T-helper 22 cell (primary cell): ENCODE measurements around the gene CDH12.
"Not testable (repeated sequence)": the region's sequence is repeated elsewhere in the genome, so short reads cannot be mapped to it uniquely, and the experiment has no call there.

Experiments used
- DNase-seq: peaks from one replicate; pipeline ENCODE4 v3.0.0-alpha.2; 2020; ENCODE audit warnings: low read depth

The CDH12 gene

DNA sequence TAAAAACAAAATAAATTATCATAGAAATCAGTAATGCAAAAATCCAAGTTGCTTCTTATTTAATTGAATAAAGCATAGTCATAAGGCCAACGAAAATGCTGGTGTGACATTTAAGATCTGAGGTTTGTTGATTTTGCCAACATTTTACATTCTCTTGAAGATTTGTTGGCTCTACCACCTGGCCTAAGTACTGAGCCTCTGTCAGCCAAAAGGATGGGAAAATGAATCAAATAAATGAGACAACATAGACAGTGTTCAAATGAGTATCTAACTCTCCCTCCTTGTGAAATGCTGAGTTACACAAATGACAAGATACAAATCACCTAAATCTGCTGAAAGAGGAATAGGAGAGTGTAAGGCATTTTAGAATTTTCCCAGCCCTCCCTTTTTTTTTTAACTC, 575.0 kb downstream of the CDH12 start:
- no peak for DNase-seq

DNA sequence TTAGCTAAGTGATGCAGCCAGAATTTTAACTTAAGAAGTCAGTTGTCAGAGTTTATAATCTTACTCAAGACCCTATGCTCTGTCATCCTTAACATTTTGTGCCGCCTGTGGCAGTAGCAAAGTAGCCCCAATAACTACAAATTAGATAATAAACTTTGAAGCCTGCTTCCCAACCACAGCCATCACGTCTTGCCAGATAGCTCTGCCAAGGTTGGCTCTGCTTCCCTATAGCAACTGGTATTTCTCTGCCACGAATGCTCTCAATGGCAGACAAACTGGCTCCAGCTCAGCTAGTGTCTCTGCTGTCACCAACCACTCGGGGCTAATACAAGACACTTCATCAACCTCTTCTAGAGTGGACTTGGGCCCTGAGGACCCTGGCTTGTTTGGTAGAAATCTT, 576.1 kb downstream of the CDH12 start:
- DNase-seq: no peak

DNA sequence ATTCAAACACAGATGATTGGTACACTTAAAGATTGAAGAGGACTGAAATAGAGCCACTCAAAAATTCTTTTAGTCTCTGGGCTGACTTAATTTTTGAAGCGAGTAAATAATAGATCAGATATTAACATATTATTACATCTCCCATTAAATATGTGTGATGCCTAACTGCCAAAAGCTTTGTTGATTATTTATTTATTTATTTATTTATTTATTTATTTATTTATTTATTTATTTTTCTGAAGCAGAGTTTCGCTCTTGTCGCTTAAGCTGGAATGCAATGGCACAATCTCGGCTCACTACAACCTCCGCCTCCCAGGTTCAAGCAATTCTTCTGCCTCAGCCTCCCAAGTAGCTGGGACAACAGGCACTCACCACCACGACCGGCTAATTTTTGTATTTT, 587.3 kb downstream of the CDH12 start:
- DNase-seq: not testable (repeated sequence)

DNA sequence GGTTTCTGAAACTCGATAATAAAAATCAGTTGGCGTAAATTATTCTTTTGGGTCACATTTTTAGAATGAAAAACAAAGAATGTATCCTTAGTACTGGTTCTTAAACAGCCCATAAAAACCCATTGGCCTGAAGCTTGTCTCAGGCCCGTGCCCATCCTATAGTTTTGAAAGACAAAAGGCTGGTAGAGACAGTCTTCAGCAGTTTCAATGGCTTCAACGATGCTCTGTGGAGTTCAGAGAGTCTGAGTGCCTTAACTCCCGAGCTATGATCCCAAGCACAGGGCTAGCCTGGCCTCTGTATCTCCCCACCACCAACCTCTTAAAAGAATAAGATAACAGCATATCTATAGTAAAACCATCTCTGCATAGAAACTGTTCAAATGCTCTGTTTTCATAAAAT, 595.0 kb downstream of the CDH12 start:
- no peak for DNase-seq

DNA sequence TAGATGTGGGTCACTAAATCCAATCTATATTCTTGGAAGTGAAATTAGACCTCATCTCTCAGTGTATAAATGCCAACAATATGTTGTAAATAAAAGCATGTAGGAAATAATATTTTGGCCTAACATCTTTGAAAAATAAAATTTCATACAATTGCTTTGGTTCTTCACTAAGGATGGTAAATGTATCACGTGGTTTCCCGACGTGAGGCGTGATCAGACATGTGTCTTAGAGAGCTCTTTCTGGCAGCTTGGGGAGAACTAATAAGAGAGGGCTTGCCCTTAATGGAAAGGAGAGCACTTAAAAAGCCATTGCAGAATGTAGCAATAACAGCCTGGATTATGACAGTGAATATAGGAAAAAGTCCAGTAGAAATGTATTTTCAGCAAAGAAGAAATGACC, 602.6 kb downstream of the CDH12 start:
- DNase-seq: no peak

DNA sequence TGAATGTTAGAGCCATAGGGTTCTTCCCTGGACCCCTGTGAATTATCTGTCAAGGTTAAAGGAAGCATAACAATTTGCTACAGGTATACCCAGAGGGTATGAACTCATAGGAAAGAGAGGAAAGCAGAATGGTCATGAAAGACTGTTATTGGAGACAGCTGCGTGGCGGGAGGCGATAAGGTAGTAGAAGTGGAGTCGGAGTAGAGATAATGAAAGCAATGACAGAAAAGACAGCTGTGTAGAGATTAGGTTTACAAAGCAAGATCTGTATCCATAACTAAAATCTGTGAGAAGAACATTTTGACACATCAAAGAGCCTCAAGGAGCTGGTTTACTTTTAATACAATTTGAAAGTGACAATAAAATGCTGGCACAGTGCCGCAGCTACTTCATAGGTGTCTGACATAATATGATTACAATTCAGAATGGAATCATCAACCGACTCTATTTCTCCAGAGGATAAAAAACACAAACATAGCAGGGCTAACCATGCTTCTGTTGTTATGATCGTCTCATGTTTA, 603.9 kb downstream of the CDH12 start:
- DNase-seq: no peak

DNA sequence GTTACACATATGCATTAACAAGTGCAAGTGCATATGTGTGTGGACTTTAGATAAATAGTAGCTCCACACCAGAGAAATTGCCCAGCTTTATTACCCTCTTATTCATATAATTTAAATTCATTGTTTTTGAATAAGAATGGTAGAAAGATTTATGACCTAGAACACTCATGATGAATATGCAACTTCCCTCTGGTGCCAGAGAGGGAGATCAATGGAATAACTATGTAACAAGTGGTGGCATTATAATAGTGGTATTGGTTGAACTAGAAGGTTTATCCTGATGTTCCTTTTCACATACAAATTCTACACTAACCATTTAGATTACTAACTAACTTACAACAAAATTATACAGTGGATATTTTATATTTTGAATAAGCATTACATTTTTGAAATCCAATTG, 607.4 kb downstream of the CDH12 start:
- no peak for DNase-seq

DNA sequence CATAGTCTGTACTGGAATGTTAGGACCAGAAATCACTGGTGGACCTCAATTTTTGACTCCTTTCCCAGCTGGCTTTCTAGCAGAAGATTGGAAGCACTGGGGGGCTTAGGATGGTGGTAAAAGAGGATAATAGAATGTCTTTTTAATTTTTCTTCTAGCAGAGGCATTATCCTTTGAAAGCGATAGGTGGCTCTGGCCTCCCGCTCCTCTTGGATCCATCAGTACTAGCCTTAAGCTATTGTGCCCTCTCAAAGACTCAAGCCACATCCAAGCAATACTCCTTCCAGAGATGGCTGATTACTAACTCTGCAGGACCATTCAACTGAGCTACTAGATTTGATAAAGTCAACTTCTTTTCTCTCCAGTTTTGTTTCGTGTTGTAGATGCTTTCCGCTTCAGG, 610.6 kb downstream of the CDH12 start:
- DNase-seq: no peak

DNA sequence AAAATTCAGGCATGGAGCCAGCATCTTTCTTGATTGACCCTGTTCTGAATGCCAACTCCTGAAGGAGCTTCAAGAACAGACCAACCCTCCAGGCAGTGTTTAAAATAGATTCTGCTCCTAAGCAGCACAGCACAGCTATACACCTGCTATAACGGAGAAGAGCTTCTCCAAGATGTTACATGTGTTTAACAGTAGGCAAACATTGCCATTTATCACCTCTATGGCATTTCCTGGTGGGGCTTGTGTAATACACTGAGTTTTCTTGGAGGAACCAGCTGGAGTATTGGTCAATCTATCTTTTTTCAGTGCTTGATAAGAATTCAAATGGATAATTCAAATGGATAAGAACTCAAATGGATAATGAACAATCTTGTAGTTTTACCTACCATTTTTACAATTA, 615.1 kb downstream of the CDH12 start:
- no peak for DNase-seq

DNA sequence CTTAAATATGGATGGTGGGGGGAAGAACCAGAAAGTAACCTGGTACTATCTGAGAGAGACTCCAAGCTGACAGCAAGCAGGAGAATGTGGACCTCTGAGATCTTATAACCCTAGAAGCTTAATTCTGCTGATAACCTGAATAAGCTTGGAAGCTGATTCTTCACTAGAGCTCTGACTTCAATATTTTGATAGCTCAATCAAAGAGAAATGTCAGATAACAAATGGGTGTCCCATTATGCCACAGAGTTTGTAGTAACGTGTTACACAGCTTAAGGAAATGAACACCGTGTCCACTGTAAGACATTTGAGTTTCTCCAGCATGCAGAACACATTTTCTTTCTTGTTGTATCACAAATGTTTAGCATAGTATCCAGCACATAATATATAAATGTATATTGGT, 626.7 kb downstream of the CDH12 start:
- no peak for DNase-seq

DNA sequence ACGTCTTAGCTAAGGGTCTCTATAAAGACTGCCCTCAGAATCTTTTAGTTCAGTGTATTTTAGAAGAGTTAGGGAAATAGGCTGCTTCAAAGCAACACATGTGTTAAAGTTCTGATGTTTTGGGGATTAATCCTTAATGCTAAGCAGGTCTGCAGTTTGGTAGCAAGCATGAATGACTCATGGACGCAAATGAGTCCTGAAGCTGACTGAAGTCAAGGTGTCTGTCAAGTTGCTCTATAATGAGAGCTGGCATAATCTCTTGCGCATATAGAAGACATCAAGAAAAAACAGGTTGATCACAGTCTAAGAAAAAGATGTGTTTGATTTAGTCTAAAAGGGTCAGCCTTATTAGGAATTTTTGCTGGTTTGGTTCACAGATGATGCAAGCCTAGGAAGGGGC, 630.1 kb downstream of the CDH12 start:
- no peak for DNase-seq

DNA sequence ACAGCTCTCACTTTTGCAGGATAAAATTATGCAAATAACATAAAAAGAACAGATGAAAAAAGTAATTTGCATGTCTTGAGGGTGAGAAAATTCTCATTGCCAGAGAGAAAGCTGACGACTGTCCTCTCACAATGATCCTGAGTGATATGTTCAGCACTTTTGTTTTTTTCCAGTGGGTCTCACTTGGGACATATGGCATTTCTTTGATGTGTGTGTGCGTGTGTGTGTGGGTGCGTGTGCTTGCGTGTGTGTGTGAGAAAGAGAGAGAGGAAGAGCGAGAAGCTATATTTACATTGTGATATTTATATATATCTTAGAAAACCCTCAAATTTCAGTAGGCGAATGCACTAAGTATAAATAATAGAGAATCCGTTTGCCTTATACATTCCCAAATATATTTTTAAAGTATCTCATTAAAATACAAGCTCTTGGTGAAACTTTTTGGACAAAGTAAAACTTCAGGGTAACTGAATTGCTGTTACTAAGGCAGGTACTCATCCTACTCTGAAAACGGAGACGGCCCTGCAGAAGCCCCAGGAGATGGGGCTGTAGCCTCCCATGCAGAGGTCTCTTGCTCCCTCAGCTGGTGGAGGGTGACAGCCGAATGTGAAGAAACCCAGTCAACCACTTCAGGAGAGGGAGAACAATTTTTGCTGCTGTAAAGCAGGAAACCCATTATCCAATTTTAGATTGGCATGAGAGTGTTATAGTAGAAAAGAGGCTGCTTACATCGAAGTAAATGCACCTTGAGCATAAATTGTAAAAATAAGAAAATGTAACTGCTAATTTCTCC, 639.2 kb downstream of the CDH12 start:
- DNase-seq: not testable (repeated sequence)

DNA sequence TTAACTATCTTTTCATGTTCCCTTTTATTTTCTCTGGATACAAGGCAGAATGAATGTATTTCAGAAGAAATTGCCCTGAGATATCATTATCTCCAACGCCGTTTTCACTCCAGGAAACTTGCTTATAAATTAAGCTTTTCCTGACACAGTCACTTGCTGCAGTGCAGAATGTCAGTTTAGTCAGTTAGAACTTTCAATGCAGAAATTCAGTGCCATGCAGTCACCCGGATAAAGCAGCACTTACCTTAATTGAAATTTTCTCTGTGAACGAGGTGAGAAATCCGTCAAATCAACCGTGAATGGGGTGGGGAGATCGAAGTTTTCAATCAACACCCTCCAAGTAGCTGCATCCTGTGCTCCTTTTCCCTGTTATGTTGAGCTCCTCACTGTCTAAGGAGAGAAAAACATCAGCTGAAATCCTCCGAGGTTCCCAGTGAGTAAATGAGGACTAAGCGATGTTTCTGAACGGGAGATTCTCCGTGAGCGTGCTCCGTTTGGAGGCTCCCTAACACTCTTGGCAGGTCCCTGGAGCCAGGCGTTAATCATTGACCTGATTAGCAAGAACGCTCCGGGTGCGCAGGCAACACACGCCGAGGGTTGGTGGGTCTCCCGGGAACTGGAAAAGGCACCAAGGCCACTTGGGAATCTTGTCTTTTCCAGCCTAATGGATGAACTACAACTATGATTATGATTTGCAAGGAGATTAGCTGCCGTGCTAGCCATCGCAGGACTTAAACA, 640.7 kb downstream of the CDH12 start:
- not testable (repeated sequence) for DNase-seq

DNA sequence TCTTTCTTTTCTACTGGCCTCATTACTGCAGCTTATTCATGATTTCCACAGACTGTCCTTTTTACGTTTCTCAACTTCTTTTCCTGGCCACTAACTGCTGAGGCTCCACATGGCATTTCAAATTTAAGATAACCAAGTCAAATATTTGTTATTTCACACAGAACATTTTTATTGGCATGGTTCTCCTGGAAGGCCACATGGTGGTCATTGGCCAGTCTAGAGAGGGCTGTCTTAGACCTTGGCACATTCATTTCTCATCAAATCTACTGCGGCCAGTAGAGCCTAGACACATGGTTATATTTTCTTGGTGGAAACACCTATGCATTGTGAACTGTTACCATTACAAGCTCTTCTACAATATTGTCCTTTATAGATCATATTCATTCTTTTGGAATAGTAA, 644.7 kb downstream of the CDH12 start:
- DNase-seq: not testable (repeated sequence)

DNA sequence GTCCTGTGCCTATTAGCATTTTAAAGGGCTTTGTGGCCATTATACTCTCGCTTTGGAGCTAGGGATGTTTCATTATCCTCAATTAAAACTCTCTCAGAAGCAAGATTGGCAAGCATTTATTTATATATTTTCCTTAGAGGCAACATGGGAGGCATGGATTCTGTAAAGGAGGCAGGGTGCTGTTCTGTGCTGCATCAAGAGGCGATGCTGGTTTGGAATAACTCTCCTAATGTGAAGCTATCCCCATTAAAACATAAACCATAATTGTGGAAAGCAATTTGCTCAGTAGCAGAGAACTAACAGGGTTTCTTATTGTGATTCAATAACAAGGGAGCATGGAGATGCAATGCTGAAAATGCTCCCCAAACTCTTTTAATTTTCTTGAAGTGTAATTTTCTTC, 664.5 kb downstream of the CDH12 start:
- DNase-seq: not testable (repeated sequence)

DNA sequence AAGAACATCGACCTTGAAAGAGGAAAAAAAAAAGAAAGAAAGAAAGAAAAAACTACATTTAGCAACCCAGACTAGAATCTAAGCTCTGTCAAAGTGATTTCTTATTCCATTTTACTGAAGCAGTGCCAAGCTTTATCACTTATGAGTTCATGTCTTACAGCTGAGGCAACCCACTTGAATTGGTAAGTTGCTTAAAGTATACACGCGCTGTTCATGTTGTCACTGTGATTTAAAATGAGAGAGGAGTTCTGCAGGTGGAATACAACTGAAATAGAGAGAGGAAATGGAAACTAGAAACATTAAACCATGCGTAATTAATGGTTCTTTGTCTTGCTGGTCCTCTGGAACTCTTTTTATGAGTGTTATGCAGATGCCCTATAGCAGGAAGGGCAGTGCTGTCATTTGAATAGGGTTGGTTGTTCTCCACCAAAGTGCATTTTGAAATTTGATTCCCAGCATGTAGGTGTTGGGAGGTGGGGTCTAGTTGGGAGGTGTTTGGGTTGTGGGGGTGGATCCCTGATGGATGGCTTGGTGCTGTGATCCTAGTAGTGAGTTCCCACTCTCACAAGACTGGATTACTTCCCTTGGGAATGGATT, 665.4 kb downstream of the CDH12 start:
- not testable (repeated sequence) for DNase-seq

DNA sequence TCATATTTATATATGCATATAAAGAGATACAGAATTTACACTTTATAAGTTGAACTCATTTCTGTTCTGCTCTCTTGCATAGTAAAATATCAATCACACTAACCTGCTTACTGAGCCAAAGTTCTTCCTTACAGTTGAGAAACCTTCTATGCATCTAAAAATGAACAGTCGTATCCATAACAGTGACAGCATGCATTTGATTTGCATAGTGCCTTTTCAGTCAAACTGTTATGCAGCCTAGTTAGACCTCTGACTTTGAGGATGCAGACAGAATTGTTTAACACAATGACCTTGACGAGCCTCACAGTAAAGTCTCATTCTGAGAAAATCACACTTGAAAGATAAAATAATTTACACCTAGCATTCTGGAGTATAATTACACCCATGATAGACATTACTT, 683.9 kb downstream of the CDH12 start:
- not testable (repeated sequence) for DNase-seq

DNA sequence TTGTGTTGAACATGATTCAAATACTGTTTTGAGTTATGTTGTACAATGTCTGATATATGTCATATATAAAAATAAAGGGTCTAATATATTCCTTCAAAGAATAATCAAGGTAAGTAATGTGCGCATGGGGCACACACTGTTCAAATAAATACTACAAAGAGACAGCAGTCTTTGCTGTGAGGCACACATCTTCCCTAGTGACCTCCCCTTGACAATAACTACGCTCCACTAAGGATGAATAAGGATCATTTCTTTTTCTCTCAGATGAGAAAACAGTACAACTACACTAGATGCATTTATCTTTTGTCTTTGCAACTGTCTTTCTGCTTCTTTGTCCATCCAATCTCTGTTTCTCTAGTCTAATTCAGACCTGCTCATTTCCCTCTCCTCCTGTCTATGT, 684.4 kb downstream of the CDH12 start:
- DNase-seq: not testable (repeated sequence)

DNA sequence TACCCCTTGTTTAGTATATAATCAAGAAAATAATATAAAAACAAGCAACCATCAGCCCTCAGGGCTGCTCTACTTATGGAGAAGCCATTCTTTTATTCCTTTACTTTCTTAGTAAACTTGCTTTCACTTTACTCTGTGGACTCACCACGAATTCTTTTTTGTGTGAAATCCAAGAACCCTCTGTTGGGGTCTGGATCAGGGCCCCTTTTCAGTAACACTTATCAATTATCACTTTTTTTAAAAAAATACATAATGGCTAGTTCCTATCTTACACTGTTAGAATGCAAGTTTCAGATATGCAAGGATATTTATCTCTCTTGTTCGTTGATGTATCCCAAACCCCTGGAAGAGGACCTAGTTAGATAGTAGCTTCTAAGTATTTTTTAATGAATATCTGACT, 687.2 kb downstream of the CDH12 start:
- DNase-seq: not testable (repeated sequence)

DNA sequence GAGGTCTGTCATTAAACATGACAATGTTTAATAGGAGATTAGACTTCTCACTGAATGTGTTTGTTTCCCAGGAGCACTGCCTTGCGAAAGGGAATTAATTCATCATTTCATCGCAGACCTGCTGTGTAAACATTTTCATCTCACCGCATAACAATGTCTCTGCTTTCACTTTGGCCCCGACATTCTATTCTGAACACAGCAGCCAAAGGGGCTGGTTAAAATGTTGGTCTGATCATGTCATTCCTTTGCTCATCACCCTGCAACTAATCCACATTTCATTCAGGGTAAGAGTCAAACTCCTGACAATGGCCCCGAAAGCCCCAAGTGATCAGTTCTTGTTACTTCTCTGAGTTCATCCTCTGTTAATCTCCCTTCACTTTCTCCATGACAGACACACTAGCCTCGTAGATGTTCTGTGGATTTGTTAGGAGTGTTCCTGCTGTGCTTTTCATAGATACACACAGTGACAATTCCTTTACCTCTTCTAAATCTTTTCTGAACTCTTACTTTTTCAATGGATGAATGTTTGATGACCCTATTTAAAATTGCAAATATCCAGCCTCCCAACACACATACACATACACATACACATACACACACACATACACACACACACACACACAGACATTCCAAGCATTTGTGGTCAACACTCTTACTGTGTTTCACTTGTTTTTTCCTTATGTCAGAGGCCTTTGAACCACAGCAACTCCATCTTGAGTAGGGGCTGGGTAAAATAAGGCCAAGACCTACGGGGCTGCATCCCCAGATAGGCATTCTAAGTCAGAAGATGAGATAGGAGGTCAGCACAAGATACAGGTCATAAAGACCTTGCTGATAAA, 688.0 kb downstream of the CDH12 start:
- DNase-seq: not testable (repeated sequence)

DNA sequence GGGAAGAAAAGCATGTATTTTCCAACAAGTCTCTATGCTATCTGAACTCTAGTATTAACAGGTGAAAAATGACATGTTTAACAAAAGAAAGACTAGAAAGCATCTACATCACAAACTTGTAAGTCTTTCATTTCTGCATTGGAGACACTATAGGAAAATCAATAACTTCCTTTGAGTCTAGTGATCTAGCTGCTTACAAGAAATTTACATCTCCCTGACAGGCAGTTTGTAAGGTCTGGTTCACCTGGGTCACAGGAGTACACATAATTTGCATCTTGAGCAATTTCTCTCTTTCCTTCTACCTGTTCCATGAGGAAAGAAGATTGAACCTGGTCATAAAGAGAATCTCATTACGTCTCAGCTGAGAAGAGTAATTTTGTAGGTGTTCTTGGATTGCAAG, 696.2 kb downstream of the CDH12 start:
- DNase-seq: not testable (repeated sequence)

DNA sequence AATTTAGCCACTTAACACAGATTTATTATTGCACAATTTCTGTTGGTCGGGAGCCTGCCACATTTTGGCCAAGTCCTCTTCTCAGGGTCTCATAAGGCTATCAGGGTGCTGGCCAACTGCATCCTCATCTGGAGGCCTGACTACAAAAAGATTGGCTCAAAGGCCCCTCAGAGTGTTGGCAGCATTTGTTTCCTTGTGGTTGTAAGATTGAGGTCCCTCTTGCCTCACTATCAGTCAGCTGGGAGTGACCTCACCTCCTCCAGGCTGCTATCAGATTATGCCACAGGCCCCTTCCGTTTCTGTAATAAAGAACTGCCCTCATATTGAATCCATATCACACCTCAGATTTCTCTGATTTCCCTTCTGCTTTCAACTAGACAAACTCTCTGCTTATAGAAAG, 698.4 kb downstream of the CDH12 start:
- DNase-seq: not testable (repeated sequence)
